G401 (cell line): Measurements from ENCODE around the gene FANCI. TPM values are rescaled to one million over a fixed set of nuclear protein-coding genes. Genes with fewer than 3 reads are reported as not detected.

Experiments used
- DNase-seq: peaks from one replicate; pipeline ENCODE4 v3.0.0-alpha.2; 2015; ENCODE audit warnings: low spot score
- in situ Hi-C: cut with HindIII; loops from 2 replicates; pipeline ENCODE4 v1.10.0; 2016; ENCODE audit warnings: low sequenced_read_pairs, mixed read lengths
- total RNA-seq: library from RNA; depleted of rRNA; stranded (reverse); fragments of >200 nt; shearing (Covaris generic); gene quantifications from 2 replicates; pipeline ENCODE4 v1.2.3, GENCODE V29; 2014

The FANCI gene
- total RNA-seq, 1 experiment from 2014 or later, result 40.9 TPM

DNA sequence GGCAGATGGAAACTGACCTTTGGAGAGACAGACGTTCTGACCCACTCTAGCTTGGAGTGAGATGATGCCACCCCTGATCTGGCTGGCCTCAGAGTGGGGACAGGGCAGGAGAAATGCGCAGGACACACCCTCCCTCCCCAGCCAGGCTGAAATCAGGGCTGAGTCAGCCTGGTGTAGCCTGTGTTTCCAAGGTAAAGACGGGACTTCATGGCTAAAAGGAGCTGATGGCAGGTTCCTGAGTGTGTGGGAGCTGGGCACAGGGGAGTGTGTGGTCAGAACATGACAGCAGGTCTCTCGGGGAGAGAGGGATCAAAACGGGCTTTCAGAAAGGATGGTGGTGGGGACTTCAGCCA, 105.4 kb downstream of the FANCI start:
- no peak for DNase-seq

DNA sequence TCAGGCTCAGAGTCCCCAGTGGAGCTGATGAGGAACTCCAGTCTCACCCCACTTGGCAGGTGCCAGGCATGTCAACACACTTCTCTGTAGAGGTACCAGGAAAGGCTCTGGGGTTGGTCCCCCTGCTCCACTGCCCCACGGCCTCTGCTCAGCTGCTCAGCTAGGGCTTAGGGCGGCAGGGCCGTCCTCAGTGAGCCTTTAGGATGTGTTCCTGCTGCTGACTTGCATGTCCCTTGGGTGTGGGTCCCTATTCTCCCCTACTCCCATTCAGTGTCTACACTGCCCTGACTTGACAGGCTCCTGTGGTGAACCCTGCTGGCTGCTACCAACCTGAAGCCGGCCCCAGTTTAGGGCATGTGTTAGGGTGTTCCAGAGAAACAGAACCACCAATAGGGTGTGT, 108.7 kb downstream of the FANCI start:
- in situ Hi-C loops, result no loop called here
- no peak for DNase-seq

More for the DNA sequence above, 105.4 kb downstream of the FANCI start:
- in situ Hi-C loops, result no loop called here

DNA sequence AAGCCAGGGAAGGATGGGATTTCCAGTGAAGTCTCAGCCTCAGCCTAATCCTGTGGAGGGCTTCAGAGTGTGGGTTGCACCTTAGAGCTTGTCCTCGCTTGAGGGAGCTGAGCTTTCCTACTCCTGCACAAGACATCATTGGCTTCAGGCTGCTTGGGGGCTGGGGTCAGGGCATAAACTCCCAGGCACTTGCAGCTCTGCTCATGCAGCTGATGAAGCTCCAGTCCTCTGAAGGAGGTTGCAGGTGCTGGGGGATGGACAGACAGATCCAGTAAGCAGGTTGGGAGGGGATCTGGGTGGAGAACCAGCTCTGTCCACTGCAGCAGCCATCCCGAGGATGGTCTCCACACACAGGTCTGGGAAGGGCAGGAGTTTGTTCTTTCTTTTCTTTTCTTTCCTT, 110.2 kb downstream of the FANCI start:
- DNase-seq, result no peak
- in situ Hi-C loops, result no loop called here

DNA sequence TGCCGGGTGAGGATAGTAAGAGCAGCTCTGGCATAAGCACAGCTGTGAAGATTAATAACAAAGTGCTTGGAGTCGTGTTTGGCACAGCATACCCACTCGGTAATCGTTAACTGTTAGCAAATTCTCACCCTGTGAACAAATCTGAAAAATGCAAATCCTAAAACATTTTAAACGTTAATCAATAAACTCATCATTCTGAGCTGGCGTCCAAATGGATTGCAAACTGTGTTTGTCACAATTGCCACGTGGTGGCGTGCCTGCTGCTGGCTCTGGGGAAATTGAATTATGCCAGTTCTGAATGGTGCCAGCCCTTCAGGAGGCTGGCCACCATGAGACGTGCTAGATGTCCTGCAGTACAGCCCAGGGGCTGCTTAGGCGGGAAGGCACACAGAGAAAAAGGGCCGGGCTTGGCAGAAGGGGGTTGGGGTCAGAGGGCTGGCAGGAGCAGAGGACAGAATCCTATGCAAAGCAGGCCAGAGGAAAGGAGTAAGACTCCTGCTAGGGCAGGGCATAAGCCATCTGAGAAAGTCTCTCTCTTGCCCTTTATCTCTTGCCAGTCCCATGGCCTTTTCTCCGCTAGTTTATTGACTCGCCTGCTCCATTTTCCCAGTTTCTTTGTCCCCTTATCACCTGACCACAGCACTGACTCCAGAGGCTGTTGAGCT, 113.0 kb downstream of the FANCI start:
- in situ Hi-C loops, result no loop called here

DNA sequence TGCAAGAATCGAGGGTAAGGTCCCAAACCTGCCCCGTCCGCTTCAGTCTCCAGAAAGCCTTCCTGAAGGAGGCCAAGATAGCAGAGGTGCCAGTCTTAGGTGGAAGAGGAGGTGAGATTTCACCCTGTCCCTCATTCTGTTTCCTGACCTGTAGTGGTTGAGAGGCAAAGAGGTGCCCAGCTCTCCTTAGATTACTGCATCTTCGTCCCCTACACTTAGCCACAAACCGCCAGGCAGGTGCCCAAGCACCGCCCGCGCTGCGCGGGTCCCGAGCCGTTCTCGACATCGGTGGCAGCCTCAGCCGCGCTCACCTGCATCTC, 114.6 kb downstream of the FANCI start:
- no peak for DNase-seq
- in situ Hi-C loops, result no loop called here

More for the DNA sequence above, 113.0 kb downstream of the FANCI start:
- DNase-seq, result peak; percentile 87

DNA sequence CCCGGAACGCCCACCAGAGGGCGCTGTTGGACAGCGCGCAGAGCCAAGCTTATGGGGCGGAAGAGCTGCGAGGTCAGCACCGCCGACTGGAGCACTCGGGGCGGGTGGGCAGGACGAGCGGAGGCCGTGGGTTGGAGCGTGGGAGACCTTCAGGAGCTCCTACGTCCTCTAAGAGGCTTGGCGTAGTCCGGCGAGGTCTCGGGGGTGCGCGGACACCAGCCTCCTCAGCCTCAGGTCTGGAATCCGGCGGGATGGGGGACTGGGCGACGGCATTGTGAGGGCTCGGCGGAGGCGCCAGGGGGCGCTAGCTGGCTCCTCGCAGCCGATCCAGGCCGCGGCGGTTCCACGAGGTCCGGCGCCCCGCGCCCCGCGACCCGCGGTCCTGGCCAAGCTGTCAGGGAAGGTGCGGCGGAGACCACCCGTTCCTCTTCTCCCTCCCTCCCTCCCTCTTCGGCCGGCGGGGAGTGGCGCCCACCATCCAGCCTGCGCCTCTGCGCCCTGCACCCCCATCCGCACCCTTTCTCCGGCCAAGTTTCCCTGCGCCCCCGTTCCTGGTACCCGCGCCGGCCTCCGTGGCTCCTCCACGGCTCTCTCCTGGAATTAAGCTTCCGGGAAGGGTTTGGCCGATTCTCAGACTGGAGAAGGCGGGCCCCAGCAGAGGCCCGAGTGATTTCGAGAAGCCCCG, 115.1 kb downstream of the FANCI start:
- in situ Hi-C loops, result no loop called here
- peak; percentile 83 for DNase-seq

DNA sequence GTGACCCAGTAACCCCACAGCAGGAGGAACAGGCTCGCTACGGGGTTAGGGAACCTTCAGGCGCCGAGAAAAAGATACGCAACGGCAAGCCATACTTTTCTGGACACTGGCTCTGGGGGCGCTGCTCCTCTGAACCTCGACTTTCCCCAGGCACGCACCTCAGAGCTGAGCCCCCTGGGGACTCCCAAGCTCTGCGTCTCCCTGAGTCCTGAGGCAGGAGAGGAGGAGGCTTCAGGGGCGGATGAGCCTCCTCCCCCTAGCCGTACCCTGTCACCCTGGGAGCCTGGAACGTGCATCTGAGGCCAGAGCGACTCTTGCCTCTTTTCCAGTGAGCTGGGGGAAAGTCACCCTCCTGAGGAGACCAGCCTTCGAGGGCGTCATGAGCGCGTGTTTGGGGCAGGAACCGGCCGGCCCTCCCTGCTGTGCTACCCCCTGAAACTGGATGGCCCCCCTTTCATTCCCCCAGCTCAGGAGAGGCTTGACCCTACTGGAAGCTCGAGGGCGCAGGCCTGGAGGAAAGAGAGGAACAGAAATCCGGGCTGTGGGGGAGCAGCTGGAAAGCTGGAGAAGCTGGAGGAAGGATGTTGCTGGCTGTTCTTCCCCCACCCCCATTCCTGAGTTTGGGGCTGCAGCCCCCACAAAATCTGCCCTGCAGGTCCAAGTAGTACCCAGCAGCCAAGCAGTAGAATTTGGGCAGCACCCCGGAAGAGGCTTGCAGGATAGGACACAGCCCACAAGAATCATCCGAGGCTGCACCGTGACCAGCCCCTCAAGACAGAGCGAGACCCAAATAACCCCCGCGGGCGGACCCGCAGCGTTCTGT, 115.9 kb downstream of the FANCI start:
- DNase-seq, result no peak
- in situ Hi-C loops, result loop anchor here (5.0 kb wide), 1 partner anchor 78 kb away; no protein-coding TSS in a partner anchor

DNA sequence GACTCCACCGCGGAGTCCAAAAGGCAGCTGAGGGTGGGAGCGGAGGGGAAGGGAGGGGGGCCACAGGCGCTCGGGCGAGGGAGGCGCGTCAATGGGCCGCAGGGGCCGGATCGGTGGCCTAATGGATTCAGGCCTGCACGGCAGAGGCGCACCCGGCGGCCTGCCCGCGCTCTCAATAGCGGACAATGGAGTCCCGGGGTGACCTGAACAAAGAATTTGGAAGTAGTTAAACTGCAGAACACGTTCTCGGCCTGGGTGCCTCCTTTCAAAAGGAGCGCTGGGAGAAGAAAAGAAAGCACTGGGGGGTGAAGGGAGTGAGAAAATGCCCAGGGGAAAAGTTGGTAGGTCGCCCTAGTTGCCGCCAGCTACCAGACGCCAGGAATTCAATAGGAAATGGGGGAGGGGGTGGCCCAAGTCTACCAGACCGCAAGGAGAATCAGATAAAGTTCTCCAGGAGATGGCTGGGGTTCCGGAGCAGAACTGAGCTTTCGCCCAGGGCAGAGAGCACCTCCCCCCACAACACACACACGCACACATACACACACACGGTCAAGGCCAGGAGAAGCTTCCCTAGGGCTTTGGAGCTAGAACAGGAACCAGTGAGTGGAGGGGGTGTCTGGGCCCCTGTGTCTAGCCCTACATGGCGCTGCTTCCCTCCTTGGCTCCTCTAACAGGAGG, 116.7 kb downstream of the FANCI start:
- in situ Hi-C loops, result loop anchor here (5.0 kb wide), 1 partner anchor 77 kb away; no protein-coding TSS in a partner anchor
- no peak for DNase-seq

DNA sequence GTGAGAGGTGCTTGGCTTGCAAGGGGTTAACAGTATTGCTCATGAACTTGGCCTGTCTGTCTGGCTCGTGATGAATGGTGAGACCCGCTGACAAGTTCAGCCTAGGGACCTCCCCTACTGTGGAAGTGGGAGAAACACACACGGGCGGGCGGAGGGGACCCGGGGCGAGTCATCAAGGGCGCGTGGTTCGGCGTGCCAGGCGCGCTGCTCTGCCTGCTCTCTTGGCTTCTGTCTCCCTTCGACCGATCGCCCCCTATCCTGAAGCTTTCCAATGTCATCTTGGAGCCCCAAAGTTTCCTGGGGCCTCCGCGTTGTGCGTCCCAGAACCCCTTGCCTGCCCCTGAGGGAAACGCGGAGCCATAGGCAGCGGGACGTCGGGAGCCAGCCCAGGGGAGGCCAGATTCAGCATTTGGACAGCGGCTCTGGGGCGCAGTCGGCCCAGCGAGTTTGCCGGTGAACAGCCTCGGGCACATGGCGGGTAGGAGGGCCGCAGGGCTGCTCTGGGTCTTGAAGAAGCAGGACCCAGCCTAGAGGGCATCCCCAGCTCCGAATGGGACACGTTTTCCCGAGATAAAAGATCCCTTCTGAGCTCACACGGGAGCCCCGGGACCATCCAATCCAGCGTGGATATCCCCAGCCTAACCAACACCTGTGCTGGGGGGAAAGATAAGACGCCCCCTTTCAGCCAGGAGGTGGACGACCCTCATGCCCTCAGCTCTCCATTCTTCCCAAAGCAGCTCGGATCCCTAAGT, 117.8 kb downstream of the FANCI start:
- in situ Hi-C loops, result loop anchor here (5.0 kb wide), 1 partner anchor 76 kb away; no protein-coding TSS in a partner anchor

DNA sequence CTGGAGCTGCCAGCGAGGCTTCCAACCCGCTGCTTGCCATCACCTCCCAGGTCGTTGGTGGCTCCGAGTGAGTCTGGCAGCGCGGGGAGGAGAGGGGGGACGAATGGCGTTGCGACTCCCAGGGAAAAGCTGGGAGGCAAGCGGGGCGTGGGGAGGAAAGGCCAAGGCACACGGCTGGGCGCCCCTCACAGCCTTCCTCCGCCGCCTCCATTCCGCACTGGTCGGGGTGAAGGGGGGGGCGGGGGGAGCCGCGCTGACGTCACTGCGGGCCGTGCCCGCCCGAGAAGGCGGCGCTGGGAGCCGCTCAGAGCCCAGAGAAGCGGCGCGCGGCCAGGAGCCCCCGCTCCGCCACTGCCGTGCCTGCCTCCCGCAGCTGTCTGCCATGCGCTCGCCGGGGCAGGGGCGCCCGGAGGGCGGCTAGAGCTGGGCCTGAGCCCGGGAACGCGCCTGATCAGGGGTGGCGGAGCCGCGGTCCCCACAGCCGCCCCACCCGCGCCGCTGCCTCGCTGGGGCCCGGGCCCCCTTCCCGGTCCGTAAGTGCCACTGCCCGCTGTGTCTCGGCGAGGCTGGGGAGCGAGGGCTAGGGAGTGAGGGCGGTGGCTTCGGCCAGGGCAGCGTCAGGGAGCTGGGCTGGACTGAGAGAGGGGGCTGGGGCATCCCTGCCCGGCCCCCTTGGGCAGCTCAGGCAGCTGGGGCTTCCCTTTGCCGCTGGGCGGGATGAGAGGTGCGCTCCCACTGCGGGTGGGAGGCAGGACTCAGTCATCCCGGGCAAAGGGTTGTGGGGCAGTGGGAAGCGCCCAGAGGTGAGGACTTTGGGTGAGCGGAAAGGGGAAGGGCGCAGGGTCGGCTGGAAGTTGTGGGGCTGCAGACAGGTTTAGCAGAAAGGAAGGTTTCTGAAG, 118.7 kb downstream of the FANCI start:
- in situ Hi-C loops, result loop anchor here (5.0 kb wide), 1 partner anchor 75 kb away; no protein-coding TSS in a partner anchor
- peak; percentile 84 for DNase-seq

More for the DNA sequence above, 117.8 kb downstream of the FANCI start:
- DNase-seq, result peak; percentile 51

DNA sequence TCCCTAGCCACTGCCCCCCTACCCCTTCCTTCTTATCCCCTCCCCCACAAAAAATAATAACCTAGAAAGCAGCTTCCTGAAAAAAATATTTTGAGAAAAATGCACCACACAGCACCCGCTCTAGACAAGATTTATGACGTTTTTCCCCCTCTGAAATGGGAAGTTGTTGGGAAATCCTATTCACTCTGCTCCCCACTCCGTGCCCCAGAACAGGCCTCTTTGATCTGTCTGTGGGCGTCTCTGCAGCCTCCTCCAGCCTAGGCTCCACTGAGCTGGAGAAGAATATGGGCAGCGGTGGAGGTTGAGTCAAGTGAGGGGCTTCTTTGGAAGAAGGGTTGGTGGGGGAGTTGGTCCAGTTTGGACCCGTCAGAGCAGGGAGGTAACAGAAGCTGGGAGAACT, 119.4 kb downstream of the FANCI start:
- DNase-seq, result peak; percentile 25
- in situ Hi-C loops, result loop anchor here (5.0 kb wide), 1 partner anchor 74 kb away; no protein-coding TSS in a partner anchor

DNA sequence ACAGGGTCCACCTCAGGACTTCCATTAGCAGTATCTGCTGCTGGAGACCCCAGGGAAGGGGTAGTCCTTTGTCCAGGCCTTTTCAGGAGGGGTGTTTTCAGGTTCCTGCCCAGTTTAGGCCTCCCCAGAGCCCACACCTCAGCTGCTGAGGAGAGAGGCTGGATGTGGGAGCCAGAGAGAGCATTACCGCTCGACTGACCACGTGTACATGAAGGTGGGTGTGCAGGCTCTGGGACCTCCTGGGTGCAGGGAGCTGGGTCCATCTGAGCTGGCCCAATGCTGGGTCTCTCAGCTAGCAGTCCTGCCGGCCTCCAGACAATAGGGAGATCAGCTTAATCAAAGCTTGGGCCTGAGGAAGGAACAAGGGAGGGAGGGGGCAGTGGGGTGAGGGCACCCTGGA, 120.0 kb downstream of the FANCI start:
- in situ Hi-C loops, result loop anchor here (5.0 kb wide), 1 partner anchor 74 kb away; no protein-coding TSS in a partner anchor

DNA sequence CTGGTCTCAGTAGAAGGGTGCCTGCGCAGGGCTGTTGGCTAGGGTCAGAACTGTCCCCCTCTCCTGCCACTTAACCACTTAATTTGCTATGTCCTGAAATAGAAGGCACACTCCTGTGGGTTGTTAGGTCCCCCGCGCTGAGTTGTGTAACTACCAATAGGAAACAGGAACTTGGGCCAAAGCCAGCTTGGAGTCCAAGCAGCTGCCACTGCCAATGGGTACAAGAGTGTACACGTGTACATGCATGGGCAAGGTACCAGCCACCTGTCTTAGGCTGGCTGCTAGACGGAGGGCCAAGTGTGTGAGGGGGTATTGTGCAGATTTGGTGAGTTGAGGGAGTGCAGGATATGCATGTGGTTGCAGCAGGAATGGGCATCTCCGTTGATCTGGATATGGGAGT, 120.6 kb downstream of the FANCI start:
- in situ Hi-C loops, result loop anchor here (5.0 kb wide), 1 partner anchor 73 kb away; no protein-coding TSS in a partner anchor
- peak; percentile 88 for DNase-seq

More for the DNA sequence above, 120.0 kb downstream of the FANCI start:
- DNase-seq, result no peak

DNA sequence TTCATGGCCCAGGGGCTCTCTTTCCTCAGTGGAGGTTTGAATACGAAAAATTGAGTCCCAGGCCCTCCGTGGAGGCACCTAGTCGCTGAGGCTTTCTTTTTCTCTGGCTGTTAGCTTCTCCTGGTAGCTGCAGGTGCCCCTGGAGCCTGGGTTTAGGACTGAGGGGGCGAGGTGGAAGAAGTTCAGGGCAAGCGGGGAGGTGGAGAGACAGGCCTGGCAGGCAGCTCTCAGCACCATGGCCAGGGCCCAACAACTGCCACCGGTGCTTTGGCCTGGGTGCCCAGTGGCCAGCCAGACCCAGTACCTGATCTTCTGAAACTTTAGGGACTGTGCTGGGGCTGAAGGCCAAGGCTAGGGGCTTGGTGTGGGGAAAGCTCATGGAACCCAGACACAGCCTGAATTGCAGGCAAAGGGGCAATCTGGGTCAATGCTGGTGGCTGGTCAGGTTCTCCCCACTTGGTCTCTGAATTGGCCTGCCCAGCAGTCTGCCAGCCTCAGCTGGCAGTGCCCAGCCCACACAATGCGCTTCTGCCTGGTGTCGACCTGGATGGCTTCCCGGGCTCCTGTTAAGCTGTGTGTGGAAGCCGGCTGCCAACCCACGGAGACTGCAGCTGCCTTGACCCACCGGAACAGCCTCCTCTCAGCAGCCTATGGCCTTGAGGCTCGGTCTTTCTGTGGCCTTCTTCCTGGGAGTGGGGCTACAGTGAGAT, 121.1 kb downstream of the FANCI start:
- peak; percentile 81 for DNase-seq
- in situ Hi-C loops, result loop anchor here (5.0 kb wide), 1 partner anchor 72 kb away; no protein-coding TSS in a partner anchor

DNA sequence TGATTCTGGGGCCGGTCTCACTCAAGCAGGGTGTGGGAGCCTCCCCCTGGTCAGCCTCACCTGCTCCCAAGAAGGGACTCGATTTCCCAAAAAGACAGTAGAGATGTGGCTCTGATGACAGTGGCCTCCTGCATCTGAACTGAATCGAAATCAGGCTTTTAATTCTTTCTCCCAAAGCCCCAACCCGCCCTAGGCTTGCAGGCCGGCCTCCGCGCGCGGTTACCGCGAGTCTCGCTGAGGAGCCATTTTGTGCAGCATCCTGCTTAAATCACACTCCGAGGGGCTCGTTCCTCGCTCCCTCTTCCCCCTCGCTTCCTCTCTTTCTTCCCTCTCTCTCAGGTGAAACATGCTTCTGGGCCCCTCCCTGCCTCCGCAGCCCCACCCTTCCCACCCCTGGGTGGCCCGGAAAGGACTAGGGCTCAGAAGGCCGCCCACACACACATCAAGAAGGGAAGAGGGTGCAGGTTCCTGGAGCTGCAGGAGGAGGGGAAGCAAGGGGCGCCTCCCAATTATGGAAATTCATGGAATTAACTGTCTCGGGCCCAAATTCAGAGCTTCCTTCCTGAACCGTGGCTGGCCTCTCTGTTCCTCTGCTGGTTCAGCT, 121.8 kb downstream of the FANCI start:
- in situ Hi-C loops, result no loop called here
- DNase-seq, result no peak
